ENCODE data around the gene PCDHA6.
"Not testable (repeated sequence)": the region's sequence is repeated elsewhere in the genome, so short reads cannot be mapped to it uniquely, and the experiment has no call there.

PCDHA6 gene

DNA sequence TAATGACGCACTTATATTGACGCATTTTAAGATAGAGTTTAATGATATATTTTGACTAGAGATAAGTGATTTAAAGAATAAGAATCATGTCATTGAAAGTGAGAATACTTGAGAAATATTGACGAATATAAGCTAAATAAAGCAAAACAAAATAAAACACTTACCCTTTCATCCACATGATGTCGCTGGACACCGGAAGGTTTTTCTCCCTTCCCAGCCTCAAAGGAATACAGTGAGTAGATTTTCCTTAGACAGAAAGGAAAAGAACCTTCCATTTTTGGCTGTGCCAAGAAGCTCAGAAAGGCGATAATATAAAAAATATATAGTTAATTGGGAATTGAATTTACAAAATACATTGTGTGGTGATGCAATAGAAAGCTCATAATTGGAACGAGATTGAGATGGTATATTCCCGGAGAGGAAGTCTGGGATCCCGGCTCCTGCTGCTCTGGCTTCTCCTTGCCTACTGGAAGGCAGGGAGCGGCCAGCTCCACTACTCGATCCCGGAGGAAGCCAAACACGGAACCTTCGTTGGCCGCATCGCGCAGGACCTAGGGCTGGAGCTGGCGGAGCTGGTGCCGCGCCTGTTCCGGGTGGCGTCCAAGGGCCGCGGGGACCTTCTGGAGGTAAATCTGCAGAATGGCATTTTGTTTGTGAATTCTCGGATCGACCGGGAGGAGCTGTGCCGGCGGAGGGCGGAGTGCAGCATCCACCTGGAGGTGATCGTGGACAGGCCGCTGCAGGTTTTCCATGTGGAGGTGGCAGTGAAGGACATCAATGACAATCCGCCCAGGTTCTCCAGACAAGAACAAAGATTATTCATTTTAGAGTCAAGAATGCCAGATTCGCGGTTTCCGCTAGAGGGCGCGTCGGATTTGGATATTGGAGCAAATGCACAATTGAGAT lies 6.1 kb upstream of the PCDHA6 start, which contains the start of gene PCDHA5:
TSS of gene PCDHA5 (plus strand) at position 239 of the 906 bp plus-strand sequence.
- TF ChIP-seq, protein P1, sequence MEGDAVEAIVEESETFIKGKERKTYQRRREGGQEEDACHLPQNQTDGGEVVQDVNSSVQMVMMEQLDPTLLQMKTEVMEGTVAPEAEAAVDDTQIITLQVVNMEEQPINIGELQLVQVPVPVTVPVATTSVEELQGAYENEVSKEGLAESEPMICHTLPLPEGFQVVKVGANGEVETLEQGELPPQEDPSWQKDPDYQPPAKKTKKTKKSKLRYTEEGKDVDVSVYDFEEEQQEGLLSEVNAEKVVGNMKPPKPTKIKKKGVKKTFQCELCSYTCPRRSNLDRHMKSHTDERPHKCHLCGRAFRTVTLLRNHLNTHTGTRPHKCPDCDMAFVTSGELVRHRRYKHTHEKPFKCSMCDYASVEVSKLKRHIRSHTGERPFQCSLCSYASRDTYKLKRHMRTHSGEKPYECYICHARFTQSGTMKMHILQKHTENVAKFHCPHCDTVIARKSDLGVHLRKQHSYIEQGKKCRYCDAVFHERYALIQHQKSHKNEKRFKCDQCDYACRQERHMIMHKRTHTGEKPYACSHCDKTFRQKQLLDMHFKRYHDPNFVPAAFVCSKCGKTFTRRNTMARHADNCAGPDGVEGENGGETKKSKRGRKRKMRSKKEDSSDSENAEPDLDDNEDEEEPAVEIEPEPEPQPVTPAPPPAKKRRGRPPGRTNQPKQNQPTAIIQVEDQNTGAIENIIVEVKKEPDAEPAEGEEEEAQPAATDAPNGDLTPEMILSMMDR (IDR thresholded peaks at IDR 0.05): no peak
- no peaks in the 10 kb centered on the region for H3K4me1 ChIP-seq (ENCODE audit: control insufficient read depth in 1 of 2, insufficient read depth in 1 of 2, low read depth in 1 of 2, low read length in 1 of 2)
- peaks cover 25% of the 10 kb centered on the region for H3K9me3 ChIP-seq
- H3K36me3 ChIP-seq: no peaks in the 10 kb centered on the region
- no peak within 1 kb of the TSS for H3K4me3 ChIP-seq (ENCODE audit: low read depth in 1 of 2, low read length in 1 of 2)
- no peak within 1 kb of the TSS for H3K27ac ChIP-seq
- H3K27me3 ChIP-seq: no peaks in the 10 kb centered on the region

DNA sequence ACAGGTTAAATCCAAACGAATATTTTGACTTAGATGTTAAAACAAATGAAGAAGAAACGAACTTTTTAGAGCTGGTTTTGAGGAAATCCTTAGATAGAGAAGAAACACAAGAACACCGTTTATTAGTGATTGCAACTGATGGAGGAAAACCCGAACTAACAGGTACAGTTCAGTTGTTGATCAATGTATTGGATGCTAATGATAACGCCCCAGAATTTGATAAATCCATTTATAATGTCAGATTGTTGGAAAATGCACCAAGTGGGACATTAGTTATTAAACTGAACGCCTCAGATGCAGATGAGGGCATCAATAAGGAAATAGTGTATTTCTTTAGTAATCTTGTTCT lies 5.5 kb upstream of the PCDHA6 start:
- H3K4me1 ChIP-seq (ENCODE audit: control insufficient read depth in 1 of 2, insufficient read depth in 1 of 2, low read depth in 1 of 2, low read length in 1 of 2): no peaks in the 10 kb centered on the region
- no peaks in the 10 kb centered on the region for H3K36me3 ChIP-seq
- H3K27ac ChIP-seq: no peak overlapping the region
- peaks cover 25% of the 10 kb centered on the region for H3K9me3 ChIP-seq
- TF ChIP-seq, protein P1 (IDR thresholded peaks at IDR 0.05): no peak
- H3K4me3 ChIP-seq (ENCODE audit: low read depth in 1 of 2, low read length in 1 of 2): no peak overlapping the region
- H3K27me3 ChIP-seq: peaks cover 3% of the 10 kb centered on the region

DNA sequence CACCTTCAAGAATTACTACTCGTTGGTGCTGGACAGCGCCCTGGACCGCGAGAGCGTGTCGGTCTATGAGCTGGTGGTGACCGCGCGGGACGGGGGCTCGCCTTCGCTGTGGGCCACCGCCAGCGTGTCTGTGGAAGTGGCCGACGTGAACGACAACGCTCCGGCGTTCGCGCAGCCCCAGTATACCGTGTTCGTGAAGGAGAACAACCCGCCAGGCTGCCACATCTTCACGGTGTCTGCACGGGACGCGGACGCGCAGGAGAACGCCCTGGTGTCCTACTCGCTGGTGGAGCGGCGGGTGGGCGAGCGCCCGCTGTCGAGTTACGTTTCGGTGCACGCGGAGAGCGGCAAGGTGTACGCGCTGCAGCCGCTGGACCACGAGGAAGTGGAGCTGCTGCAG lies 4.8 kb upstream of the PCDHA6 start:
- H3K4me3 ChIP-seq (ENCODE audit: low read depth in 1 of 2, low read length in 1 of 2); H3K27ac ChIP-seq; H3K36me3 ChIP-seq; H3K4me1 ChIP-seq (ENCODE audit: control insufficient read depth in 1 of 2, insufficient read depth in 1 of 2, low read depth in 1 of 2, low read length in 1 of 2): not testable (repeated sequence)
- peaks cover 10% of the 10 kb centered on the region for H3K27me3 ChIP-seq
- peaks cover 30% of the 10 kb centered on the region for H3K9me3 ChIP-seq

DNA sequence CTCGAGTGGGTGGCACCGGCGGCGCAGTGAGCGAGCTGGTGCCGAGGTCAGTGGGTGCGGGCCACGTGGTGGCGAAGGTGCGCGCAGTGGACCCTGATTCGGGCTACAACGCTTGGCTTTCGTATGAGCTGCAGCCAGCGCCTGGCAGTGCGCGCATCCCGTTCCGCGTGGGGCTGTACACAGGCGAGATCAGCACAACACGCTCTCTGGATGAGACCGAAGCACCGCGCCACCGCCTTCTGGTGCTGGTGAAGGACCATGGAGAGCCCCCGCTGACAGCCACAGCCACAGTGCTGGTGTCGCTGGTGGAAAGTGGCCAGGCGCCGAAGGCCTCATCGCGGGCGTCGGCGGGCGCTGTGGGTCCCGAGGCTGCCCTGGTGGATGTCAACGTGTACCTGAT lies 4.3 kb upstream of the PCDHA6 start:
- Histone ChIP-seq H3K4me3 (ENCODE audit: low read depth in 1 of 2, low read length in 1 of 2) (no peak overlapping the region), H3K9me3 (peaks cover 35% of the 10 kb centered on the region)
- TF ChIP-seq, protein P1 (IDR thresholded peaks at IDR 0.05): no peak

DNA sequence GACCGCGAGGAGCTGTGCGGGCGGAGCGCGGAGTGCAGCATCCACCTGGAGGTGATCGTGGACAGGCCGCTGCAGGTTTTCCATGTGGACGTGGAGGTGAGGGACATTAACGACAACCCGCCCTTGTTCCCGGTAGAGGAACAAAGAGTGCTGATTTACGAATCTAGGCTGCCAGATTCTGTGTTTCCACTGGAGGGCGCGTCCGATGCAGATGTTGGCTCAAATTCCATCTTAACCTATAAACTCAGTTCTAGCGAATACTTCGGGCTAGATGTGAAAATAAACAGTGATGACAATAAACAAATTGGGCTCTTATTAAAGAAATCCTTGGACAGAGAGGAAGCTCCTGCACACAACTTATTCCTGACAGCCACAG lies 590 bp downstream of the PCDHA6 start:
- Histone ChIP-seq H3K36me3 (no peaks in the 10 kb centered on the region), H3K27me3 (peaks cover 29% of the 10 kb centered on the region), H3K4me3 (ENCODE audit: low read depth in 1 of 2, low read length in 1 of 2) (no peak overlapping the region), H3K9me3 (peaks cover 21% of the 10 kb centered on the region), H3K4me1 (ENCODE audit: control insufficient read depth in 1 of 2, insufficient read depth in 1 of 2, low read depth in 1 of 2, low read length in 1 of 2) (no peaks in the 10 kb centered on the region), H3K27ac (no peak overlapping the region)
- TF ChIP-seq, protein P1 (IDR thresholded peaks at IDR 0.05): no peak

More for the DNA sequence above, 4.3 kb upstream of the PCDHA6 start:
- H3K27ac ChIP-seq: no peak overlapping the region
- H3K36me3 ChIP-seq: no peaks in the 10 kb centered on the region
- H3K4me1 ChIP-seq (ENCODE audit: control insufficient read depth in 1 of 2, insufficient read depth in 1 of 2, low read depth in 1 of 2, low read length in 1 of 2): no peaks in the 10 kb centered on the region
- H3K27me3 ChIP-seq: peaks cover 15% of the 10 kb centered on the region

DNA sequence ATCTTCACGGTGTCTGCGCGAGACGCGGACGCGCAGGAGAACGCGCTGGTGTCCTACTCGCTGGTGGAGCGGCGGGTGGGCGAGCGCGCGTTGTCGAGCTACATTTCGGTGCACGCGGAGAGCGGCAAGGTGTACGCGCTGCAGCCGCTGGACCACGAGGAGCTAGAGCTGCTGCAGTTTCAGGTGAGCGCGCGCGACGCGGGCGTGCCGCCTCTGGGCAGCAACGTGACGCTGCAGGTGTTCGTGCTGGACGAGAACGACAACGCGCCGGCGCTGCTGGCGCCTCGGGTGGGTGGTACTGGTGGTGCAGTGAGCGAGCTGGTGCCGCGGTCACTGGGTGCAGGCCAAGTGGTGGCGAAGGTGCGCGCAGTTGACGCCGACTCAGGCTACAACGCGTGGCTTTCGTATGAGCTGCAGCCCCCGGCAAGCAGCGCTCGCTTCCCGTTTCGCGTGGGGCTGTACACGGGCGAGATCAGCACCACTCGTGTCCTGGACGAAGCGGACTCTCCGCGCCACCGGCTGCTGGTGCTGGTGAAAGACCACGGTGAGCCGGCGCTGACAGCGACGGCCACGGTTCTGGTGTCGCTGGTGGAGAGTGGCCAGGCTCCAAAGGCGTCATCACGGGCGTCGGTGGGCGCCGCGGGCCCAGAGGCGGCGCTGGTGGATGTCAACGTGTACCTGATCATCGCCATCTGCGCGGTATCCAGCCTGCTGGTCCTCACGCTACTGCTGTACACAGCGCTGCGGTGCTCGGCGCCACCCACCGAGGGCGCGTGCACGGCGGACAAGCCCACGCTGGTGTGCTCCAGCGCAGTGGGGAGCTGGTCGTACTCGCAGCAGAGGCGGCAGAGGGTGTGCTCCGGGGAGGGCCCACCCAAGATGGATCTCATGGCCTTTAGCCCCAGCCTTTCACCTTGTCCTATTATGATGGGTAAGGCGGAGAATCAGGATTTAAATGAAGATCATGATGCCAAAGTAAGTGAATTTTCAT lies 2.0 kb downstream of the PCDHA6 start:
- not testable (repeated sequence) for H3K36me3 ChIP-seq; H3K4me3 ChIP-seq (ENCODE audit: low read depth in 1 of 2, low read length in 1 of 2); H3K4me1 ChIP-seq (ENCODE audit: control insufficient read depth in 1 of 2, insufficient read depth in 1 of 2, low read depth in 1 of 2, low read length in 1 of 2); H3K27ac ChIP-seq
- Histone ChIP-seq H3K27me3 (peaks cover 36% of the 10 kb centered on the region), H3K9me3 (peaks cover 19% of the 10 kb centered on the region)
